Measurements from ENCODE around the gene ACTA1. TPM values are rescaled to one million over a fixed set of nuclear protein-coding genes. Genes with fewer than 3 reads are reported as not detected.

The ACTA1 gene
- polyA plus RNA-seq, 1 experiment: not detected

DNA sequence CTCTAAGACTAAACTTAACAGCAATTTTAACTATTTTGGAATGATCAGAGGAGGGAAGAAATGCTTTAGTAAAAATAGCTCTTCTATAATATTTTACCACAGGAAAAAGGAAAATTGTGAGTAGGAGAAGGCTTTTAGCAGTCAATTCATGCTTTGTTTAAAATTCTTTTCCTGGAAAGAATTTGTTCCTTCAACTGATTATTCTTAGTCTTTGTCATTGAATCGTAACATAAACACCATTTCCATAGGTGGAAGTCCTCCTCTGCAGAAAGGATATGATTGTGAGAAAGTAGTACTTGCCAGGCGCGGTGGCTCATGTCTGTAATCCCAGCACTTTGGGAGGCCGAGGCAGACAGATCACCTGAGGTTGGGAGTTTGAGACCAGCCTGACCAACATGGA lies 11.9 kb upstream of the ACTA1 start:
- Histone ChIP-seq H3K9me3 (ENCODE audit: control insufficient read depth, insufficient read depth, low read length) (no peaks in the 10 kb centered on the region), H3K4me3 (ENCODE audit: low read depth, low read length) (no peak overlapping the region), H3K27me3 (ENCODE audit: control insufficient read depth, insufficient read depth, low read length) (no peaks in the 10 kb centered on the region), H3K27ac (ENCODE audit: low read depth, low read length) (no peak overlapping the region)
- ChIA-PET POLR2A (no interaction called here), CTCF (interaction anchor here (0.8 to 1.2 kb wide), 2 partner anchors 186 to 781 kb away, joined by 3 to 4 read pairs; no protein-coding TSS in a partner anchor)
- TF ChIP-seq, protein P1, sequence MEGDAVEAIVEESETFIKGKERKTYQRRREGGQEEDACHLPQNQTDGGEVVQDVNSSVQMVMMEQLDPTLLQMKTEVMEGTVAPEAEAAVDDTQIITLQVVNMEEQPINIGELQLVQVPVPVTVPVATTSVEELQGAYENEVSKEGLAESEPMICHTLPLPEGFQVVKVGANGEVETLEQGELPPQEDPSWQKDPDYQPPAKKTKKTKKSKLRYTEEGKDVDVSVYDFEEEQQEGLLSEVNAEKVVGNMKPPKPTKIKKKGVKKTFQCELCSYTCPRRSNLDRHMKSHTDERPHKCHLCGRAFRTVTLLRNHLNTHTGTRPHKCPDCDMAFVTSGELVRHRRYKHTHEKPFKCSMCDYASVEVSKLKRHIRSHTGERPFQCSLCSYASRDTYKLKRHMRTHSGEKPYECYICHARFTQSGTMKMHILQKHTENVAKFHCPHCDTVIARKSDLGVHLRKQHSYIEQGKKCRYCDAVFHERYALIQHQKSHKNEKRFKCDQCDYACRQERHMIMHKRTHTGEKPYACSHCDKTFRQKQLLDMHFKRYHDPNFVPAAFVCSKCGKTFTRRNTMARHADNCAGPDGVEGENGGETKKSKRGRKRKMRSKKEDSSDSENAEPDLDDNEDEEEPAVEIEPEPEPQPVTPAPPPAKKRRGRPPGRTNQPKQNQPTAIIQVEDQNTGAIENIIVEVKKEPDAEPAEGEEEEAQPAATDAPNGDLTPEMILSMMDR (IDR thresholded peaks at IDR 0.05; ENCODE audit: low read depth, low read length): no peak
- DNase-seq (ENCODE audit: low read depth, low spot score): no peak

DNA sequence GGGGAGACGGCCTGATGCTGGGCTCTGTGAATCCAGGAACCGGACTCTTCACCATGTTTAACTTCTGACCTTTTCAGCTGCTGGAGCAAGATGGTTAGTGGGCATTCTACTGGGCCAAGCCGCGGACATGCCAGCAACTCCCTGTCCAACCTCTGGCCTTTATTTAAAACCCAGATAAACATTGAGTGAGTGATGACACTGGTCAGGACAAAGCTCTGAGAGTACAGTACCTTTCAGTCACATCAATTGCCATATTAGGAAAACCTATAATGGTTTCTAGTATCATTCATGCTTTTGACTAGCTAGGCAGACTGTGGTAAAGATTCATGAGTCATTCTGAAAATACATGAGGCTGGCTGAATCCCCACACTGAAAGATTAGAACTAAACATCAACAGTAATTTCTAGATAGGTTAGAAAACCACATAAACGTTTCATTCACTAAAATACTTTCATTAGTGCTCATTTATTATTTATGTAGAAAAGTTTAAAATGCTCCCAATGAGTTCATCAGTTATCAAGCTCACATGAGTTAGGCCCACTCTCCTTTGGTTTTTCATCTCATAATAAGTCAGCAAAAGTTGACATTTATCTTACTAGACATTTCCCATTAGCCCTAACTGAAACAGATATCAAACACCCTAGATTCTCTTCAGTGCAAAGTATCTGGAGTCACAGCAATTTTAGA lies 7.1 kb upstream of the ACTA1 start:
- ChIA-PET POLR2A (interaction anchor here (0.7 kb wide), 1 partner anchor 68 kb away, joined by 3 read pairs; no protein-coding TSS in a partner anchor), CTCF (interaction anchor here (1.0 to 2.7 kb wide), 5 partner anchors 12 to 185 kb away, joined by 3 to 15 read pairs (median 7); no protein-coding TSS in a partner anchor)
- Histone ChIP-seq H3K9me3 (ENCODE audit: control insufficient read depth, insufficient read depth, low read length) (no peaks in the 10 kb centered on the region), H3K27me3 (ENCODE audit: control insufficient read depth, insufficient read depth, low read length) (peaks cover 2% of the 10 kb centered on the region), H3K27ac (ENCODE audit: low read depth, low read length) (peak overlapping the region; percentile 57), H3K4me3 (ENCODE audit: low read depth, low read length) (no peak overlapping the region)
- DNase-seq (ENCODE audit: low read depth, low spot score): peak; percentile 66
- TF ChIP-seq, protein P1 (IDR thresholded peaks at IDR 0.05; ENCODE audit: low read depth, low read length): no peak

DNA sequence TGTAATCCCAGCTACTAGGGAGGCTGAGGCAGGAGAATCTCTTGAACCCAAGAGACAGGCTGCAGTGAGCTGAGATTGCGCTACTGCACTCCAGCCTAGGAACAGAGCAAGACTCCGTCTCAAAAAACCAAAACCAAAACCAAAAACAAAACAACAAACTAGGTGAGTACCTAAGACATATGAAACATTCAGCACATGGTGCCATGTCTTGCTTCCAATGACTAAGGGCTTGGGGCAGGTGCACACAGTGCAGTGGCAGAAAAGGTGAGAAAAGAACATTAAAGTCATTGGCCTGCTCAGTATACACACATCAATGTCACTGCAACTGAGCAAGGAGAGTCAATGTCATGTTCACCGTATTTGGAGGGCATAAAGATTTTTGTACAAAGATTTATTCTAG lies 4.1 kb upstream of the ACTA1 start:
- Histone ChIP-seq H3K27me3 (ENCODE audit: control insufficient read depth, insufficient read depth, low read length) (peaks cover 25% of the 10 kb centered on the region), H3K27ac (ENCODE audit: low read depth, low read length) (no peak overlapping the region), H3K9me3 (ENCODE audit: control insufficient read depth, insufficient read depth, low read length) (peaks cover 5% of the 10 kb centered on the region; the same call in 1 of the 2 replicates), H3K4me3 (ENCODE audit: low read depth, low read length) (no peak overlapping the region)
- POLR2A ChIA-PET: no interaction called here
- no peak for DNase-seq (ENCODE audit: low read depth, low spot score)
- CTCF ChIA-PET: no interaction called here
- TF ChIP-seq, protein P1 (IDR thresholded peaks at IDR 0.05; ENCODE audit: low read depth, low read length): no peak

DNA sequence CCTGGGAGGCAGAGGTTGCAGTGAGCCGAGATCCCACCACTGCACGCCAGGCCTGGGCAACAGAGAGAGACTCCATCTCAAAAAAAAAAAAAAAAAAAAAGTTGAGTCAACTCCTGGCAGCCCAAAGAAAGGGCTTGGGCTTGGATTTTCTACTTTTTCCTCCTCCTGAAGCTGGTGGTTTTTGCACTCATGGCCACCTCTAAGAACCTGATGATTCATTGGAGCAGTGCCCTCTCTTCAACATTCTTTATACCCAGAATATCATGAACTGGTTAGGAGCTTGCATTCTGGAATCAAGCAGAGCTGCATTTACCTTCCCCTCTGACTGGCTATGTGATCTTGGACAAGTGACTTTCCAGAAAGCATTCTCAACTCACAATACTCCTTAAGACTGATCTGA lies 3.5 kb upstream of the ACTA1 start:
- ChIA-PET POLR2A (no interaction called here), CTCF (no interaction called here)
- Histone ChIP-seq H3K27me3 (ENCODE audit: control insufficient read depth, insufficient read depth, low read length) (peaks cover 30% of the 10 kb centered on the region), H3K9me3 (ENCODE audit: control insufficient read depth, insufficient read depth, low read length) (peaks cover 5% of the 10 kb centered on the region; the same call in 1 of the 2 replicates), H3K27ac (ENCODE audit: low read depth, low read length) (no peak overlapping the region), H3K4me3 (ENCODE audit: low read depth, low read length) (no peak overlapping the region)
- no peak for DNase-seq (ENCODE audit: low read depth, low spot score)
- TF ChIP-seq, protein P1 (IDR thresholded peaks at IDR 0.05; ENCODE audit: low read depth, low read length): no peak

DNA sequence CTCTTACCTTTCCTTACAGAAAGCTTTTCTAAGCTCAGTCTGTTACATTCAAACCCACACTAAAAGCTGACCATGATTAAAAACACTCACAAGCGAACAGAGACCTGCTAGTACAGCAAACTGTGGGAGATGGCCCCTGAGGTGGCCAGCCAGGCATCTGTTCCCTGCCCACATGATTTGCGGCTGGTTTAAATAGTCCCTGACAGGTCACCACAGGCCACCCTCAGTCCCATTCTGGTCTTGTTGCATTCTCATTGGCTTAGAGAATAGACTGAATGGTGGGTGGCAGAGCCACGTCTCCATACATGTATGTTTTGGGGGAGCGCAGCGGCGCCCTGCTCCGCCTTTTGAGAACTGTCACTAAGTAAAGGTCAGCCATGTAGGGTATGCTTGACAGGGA lies 2.3 kb upstream of the ACTA1 start:
- Histone ChIP-seq H3K27me3 (ENCODE audit: control insufficient read depth, insufficient read depth, low read length) (peaks cover 40% of the 10 kb centered on the region), H3K9me3 (ENCODE audit: control insufficient read depth, insufficient read depth, low read length) (peaks cover 5% of the 10 kb centered on the region; the same call in 1 of the 2 replicates), H3K4me3 (ENCODE audit: low read depth, low read length) (no peak overlapping the region), H3K27ac (ENCODE audit: low read depth, low read length) (no peak overlapping the region)
- ChIA-PET CTCF (interaction anchor here (1.4 kb wide), 1 partner anchor 46 kb away, joined by 4 read pairs; no protein-coding TSS in a partner anchor), POLR2A (no interaction called here)
- TF ChIP-seq, protein P1 (IDR thresholded peaks at IDR 0.05; ENCODE audit: low read depth, low read length): no peak
- DNase-seq (ENCODE audit: low read depth, low spot score): no peak

Data from AG04450 (cell line).